HG02678 (cell line): ENCODE measurements around the gene RALGAPA2.

ENCODE experiments used
- ATAC-seq: cut with Tn5 transposase; IDR thresholded peaks from one replicate; pipeline ENCODE4 v1.9.1; 2021; ENCODE audit warnings: mild to moderate bottlenecking, moderate library complexity; ENCODE audit not compliant: unreplicated experiment

RALGAPA2 gene

GRCh38 chr20:20375862-20376261, 336.6 kb downstream of the RALGAPA2 start:
- no peak for ATAC-seq

GRCh38 chr20:20373091-20373571, 339.3 kb downstream of the RALGAPA2 start:
- no peak for ATAC-seq

- no peak for ATAC-seq
Observed at GRCh38 chr20:20371681-20372080, 340.8 kb downstream of the RALGAPA2 start.

GRCh38 chr20:20371083-20371482, 341.4 kb downstream of the RALGAPA2 start:
- no peak for ATAC-seq

- ATAC-seq, result no peak
Observed at GRCh38 chr20:20370094-20370575, 342.3 kb downstream of the RALGAPA2 start.

GRCh38 chr20:20369250-20370093, 343.0 kb downstream of the RALGAPA2 start:
- no peak for ATAC-seq

- no peak for ATAC-seq
Observed at GRCh38 chr20:20368418-20369249, 343.8 kb downstream of the RALGAPA2 start.

GRCh38 chr20:20367575-20368417, 344.6 kb downstream of the RALGAPA2 start, which contains the start of gene INSM1:
TSS of gene INSM1 (plus strand) at chr20:20368104. CDS start at chr20:20368268, 164 bp downstream.
- no peak for ATAC-seq

GRCh38 chr20:20366876-20367574, 345.4 kb downstream of the RALGAPA2 start:
- no peak for ATAC-seq

GRCh38 chr20:20366551-20366875, 345.9 kb downstream of the RALGAPA2 start:
- no peak for ATAC-seq

GRCh38 chr20:20365480-20366161, 346.8 kb downstream of the RALGAPA2 start:
- no peak for ATAC-seq

GRCh38 chr20:20364593-20365479, 347.6 kb downstream of the RALGAPA2 start:
- no peak for ATAC-seq

- ATAC-seq, result no peak
Observed at GRCh38 chr20:20363799-20364592, 348.4 kb downstream of the RALGAPA2 start.

GRCh38 chr20:20363434-20363798, 349.0 kb downstream of the RALGAPA2 start:
- no peak for ATAC-seq

GRCh38 chr20:20362774-20363433, 349.5 kb downstream of the RALGAPA2 start:
- ATAC-seq, result peak; percentile 37

GRCh38 chr20:20360464-20360863, 352.0 kb downstream of the RALGAPA2 start:
- peak; percentile 53 for ATAC-seq

GRCh38 chr20:20359628-20360027, 352.8 kb downstream of the RALGAPA2 start:
- no peak for ATAC-seq
